Right ventricle myocardium inferior (tissue), 1 donor: ENCODE data around the gene HPCA. TPM values are rescaled to one million over a fixed set of nuclear protein-coding genes. Genes with fewer than 3 reads are reported as not detected.

Experiments
- ATAC-seq: fragments of 200-7000 bp; cut with Tn5 transposase; one replicate; pipeline ENCODE4 v1.9.1; 2020; ENCODE audit warnings: mild to moderate bottlenecking, moderate library complexity
- DNase-seq: peaks from one replicate; pipeline ENCODE4 v3.0.0; 2021; ENCODE audit errors: missing footprints
- intact Hi-C: fragments of 100-400 bp; cut with DNase I; formaldehyde crosslinking; loops from one replicate; pipeline ENCODE4 v1.11.0; 2022
- total RNA-seq: library from RNA; stranded (reverse); fragmentation: NEBNext Ultra II Directional; extraction: Animal tissue kit (Norgen Biotek cat#: 25700); gene quantifications from one replicate; pipeline ENCODE4 v1.2.1, GENCODE V29; 2021
- donor health status: DM: no; HTN: yes; CAD: no; lungs with severe emphysema.

Gene HPCA
- total RNA-seq, 1 donor from 2014 or later = not detected

GRCh38 chr1:32919811-32920733, 33.8 kb downstream of the HPCA start:
- ATAC-seq (no peak), DNase-seq (no peak)
- intact Hi-C loops = no loop called here

- DNase-seq (peak; percentile 84), ATAC-seq (peak; percentile 81)
- intact Hi-C loops = no loop called here
These were observed 34.5 kb downstream of the HPCA start for GRCh38 chr1:32920833-32921232.

- ATAC-seq (peak; percentile 53), DNase-seq (no peak)
- intact Hi-C loops = no loop called here
These were observed 38.6 kb downstream of the HPCA start for GRCh38 chr1:32924881-32925344.

GRCh38 chr1:32925403-32926162, 39.3 kb downstream of the HPCA start:
- intact Hi-C loops = no loop called here
- DNase-seq (no peak), ATAC-seq (peak; percentile 59)

GRCh38 chr1:32926562-32926961, 40.3 kb downstream of the HPCA start:
- intact Hi-C loops = no loop called here
- ATAC-seq (no peak), DNase-seq (no peak)

- ATAC-seq (no peak), DNase-seq (no peak)
- intact Hi-C loops = no loop called here
These were observed 41.1 kb downstream of the HPCA start for GRCh38 chr1:32927441-32927840.

- no peak for DNase-seq
- intact Hi-C loops = no loop called here
- ATAC-seq = no peak
These were observed 42.0 kb downstream of the HPCA start for GRCh38 chr1:32928285-32928684.

GRCh38 chr1:32928715-32929114, 42.4 kb downstream of the HPCA start:
- intact Hi-C loops = no loop called here
- ATAC-seq (no peak), DNase-seq (no peak)

GRCh38 chr1:32929366-32929765, 43.1 kb downstream of the HPCA start:
- DNase-seq (no peak), ATAC-seq (no peak)
- intact Hi-C loops = no loop called here

- intact Hi-C loops = loop anchor here (2.0 kb wide), 1 partner anchor 153 kb away; no protein-coding TSS in a partner anchor
- ATAC-seq = no peak
- no peak for DNase-seq
These were observed 45.5 kb downstream of the HPCA start for GRCh38 chr1:32931760-32932159.

GRCh38 chr1:32933742-32934322, 47.5 kb downstream of the HPCA start:
- ATAC-seq = peak; percentile 13
- no peak for DNase-seq
- intact Hi-C loops = loop anchor here (1.0 to 2.0 kb wide), 2 partner anchors 121 to 151 kb away; no protein-coding TSS in a partner anchor

GRCh38 chr1:32934535-32934934, 48.2 kb downstream of the HPCA start:
- no peak for DNase-seq
- intact Hi-C loops = no loop called here
- no peak for ATAC-seq

GRCh38 chr1:32937061-32937460, 50.8 kb downstream of the HPCA start:
- ATAC-seq (no peak), DNase-seq (no peak)
- intact Hi-C loops = loop anchor here (1.0 kb wide), 1 partner anchor 118 kb away; no protein-coding TSS in a partner anchor

GRCh38 chr1:32939655-32940371, 53.5 kb downstream of the HPCA start:
- intact Hi-C loops = no loop called here
- ATAC-seq (peak; percentile 91), DNase-seq (no peak)

GRCh38 chr1:32944180-32944579, 57.9 kb downstream of the HPCA start:
- DNase-seq (no peak), ATAC-seq (no peak)
- intact Hi-C loops = no loop called here
